22Rv1 (cell line): Measurements from ENCODE around the gene KANSL1L.

ENCODE experiments used
- H3K27ac ChIP-seq: fragments of 450-650 bp; 2 replicates; pipeline ENCODE4 v1.5.1; 2017
- ZFX ChIP-seq: fragments of 450-650 bp; IDR thresholded peaks from 2 replicates; pipeline ENCODE4 v1.6.1; 2017; ENCODE audit warnings: antibody characterized with exemption, borderline replicate concordance
- TF ChIP-seq, protein P1 (sequence below): fragments of 450-650 bp; IDR thresholded peaks from 2 replicates; pipeline ENCODE4 v1.5.1; 2017; ENCODE audit warnings: mild to moderate bottlenecking

Gene KANSL1L

DNA sequence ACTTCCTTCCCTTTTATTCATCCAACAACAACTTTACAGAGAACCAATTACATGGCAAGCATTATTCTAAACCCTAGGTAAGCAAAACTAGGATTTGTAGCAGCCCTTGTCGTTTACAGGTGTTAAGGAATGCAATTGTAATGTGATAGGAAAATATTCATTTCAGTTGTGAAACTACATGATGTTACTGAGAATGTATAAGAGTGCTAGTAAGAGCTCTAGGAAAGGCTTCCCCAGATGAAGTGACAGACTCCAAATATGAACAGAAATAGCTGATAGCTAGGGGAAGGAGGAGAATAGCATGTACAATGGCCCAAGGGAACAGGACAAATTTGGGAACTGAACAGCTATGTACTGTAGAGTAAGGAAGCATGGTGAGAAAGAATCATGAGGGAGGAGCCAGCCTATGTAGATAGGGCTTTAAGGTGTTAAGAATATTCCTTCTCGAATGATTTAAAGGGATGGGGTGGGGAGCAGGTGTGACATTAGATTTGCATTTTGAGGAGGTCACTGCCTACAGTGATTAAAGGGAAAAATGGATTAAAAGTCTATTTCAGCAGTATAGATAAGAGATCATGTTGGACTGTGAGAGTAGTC lies 137.0 kb downstream of the KANSL1L start:
- TF ChIP-seq ZFX, result no peak
- TF ChIP-seq, protein P1, sequence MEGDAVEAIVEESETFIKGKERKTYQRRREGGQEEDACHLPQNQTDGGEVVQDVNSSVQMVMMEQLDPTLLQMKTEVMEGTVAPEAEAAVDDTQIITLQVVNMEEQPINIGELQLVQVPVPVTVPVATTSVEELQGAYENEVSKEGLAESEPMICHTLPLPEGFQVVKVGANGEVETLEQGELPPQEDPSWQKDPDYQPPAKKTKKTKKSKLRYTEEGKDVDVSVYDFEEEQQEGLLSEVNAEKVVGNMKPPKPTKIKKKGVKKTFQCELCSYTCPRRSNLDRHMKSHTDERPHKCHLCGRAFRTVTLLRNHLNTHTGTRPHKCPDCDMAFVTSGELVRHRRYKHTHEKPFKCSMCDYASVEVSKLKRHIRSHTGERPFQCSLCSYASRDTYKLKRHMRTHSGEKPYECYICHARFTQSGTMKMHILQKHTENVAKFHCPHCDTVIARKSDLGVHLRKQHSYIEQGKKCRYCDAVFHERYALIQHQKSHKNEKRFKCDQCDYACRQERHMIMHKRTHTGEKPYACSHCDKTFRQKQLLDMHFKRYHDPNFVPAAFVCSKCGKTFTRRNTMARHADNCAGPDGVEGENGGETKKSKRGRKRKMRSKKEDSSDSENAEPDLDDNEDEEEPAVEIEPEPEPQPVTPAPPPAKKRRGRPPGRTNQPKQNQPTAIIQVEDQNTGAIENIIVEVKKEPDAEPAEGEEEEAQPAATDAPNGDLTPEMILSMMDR, result no peak
- no peak overlapping the region for H3K27ac ChIP-seq

DNA sequence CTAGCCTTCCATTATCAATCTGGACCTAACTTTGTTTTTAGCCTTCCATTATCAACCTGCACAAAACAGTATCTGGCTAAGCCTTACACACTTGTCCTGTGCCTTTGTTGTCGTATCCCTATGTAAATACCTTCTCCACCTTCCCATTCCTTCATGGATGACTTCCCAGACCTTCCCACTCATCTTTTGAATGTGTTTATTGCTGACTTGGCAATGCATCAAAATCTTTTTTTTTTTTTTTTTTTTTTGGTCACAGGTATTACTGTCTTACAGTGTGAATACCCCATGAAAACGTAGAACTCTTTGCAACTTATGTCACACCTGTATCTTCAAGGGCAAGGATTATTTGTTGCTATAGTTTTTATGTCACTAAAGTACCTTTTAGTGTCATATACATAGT lies 143.0 kb downstream of the KANSL1L start:
- no peak overlapping the region for H3K27ac ChIP-seq

GRCh38 chr2:210027608-210028007 lies 143.6 kb downstream of the KANSL1L start:
- TF ChIP-seq, protein P1, result no peak
- no peak for TF ChIP-seq ZFX
- H3K27ac ChIP-seq, result no peak overlapping the region

More for the DNA sequence above, 143.0 kb downstream of the KANSL1L start:
- TF ChIP-seq ZFX, result no peak
- TF ChIP-seq, protein P1, result no peak

- no peak overlapping the region for H3K27ac ChIP-seq
- TF ChIP-seq, protein P1, result no peak
- no peak for TF ChIP-seq ZFX
Measured at GRCh38 chr2:210022824-210023223, 148.4 kb downstream of the KANSL1L start.

- H3K27ac ChIP-seq, result no peak overlapping the region
- TF ChIP-seq, protein P1, result no peak
Measured at GRCh38 chr2:210020138-210020537, 151.1 kb downstream of the KANSL1L start.

DNA sequence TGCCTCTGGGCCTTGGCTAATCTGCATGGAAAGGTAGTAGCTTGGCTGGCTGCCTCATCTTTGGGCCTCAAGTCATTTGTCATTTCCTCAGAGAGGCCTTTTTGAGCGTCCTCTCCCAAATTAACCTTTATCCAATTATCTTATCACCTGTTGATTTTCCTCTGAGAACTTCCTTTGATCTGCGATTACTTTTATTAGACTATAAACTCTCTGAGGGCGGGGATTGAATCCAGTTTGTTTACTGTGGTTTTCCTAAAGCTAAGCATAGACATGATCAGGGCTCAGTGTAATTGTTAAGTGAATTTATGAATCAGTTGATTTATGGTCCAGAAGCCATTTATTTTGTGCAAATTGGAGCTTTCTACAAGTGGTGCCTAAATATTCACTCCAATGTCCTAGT lies 161.3 kb downstream of the KANSL1L start:
- no peak for TF ChIP-seq ZFX
- TF ChIP-seq, protein P1, result no peak
- H3K27ac ChIP-seq, result no peak overlapping the region

DNA sequence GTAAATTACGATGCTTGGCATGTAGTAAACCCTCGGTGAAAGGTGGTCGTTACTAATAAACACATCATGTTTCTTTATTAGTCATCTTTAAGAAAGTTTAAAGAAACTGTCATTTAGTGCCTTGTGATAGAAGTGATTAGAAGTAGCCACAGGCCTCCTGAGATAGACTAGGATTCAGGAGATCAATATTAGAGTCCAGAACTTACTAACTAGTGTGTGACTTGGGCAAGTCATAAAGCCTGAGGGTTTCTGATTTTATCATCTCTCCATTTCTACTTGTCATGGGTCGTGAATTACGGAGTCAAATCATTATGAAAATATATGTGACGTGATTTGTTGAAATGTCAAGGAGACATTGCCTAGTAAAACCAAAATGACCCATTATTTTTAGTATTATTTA lies 162.1 kb downstream of the KANSL1L start:
- no peak overlapping the region for H3K27ac ChIP-seq
- TF ChIP-seq ZFX, result no peak
- TF ChIP-seq, protein P1, result no peak
